Stimulated activated CD8-positive, alpha-beta memory T cell treated with anti-CD3 and anti-CD28 coated beads, Interleukin-12 subunit alpha, Interleukin-12 subunit beta, amount 100 ng/mL, for 4 hours (primary cell): Measurements from ENCODE around the gene TEAD1.

Source experiments
- DNase-seq: peaks from one replicate; pipeline ENCODE4 v3.0.0-alpha.2; 2020; ENCODE audit warnings: low read depth

Gene TEAD1

GRCh38 chr11:12989428-12990161 is 315.4 kb downstream of the TEAD1 start:
- DNase-seq: no peak

GRCh38 chr11:12990162-12990480 is 315.9 kb downstream of the TEAD1 start:
- no peak for DNase-seq

- no peak for DNase-seq
These were observed 317.2 kb downstream of the TEAD1 start for GRCh38 chr11:12991426-12991825.

GRCh38 chr11:12993626-12994025 is 319.4 kb downstream of the TEAD1 start:
- DNase-seq: no peak
